H1 (cell line): Measurements from ENCODE around the gene XIAP. TPM values are rescaled to one million over a fixed set of nuclear protein-coding genes. Genes with fewer than 3 reads are reported as not detected.

Experiments used
- CTCF ChIA-PET: fragments of 300-600 bp; sonication (Branson Sonifier 250); formaldehyde crosslinking; loops from one replicate; lab custom pipeline; 2021; ENCODE audit not compliant: partially characterized antibody; lab: Charles Lee
- POLR2A ChIA-PET: fragments of 300-600 bp; sonication (Branson Sonifier 250); formaldehyde crosslinking; loops from one replicate; lab custom pipeline; 2021; ENCODE audit warnings: inconsistent platforms; ENCODE audit not compliant: partially characterized antibody; lab: Charles Lee
- DNase-seq, 2 experiments: peaks; one replicate each; pipeline versions ENCODE4 v3.0.0 to v3.0.0-alpha.2; 2010 to 2022; ENCODE audit warnings: low spot score in 2 of 2, low read depth in 1 of 2, mixed read lengths in 1 of 2
- FAIRE-seq: peaks from 2 replicates; lab custom pipeline; 2011; peaks lifted over from hg19 to GRCh38; lab: Jason Lieb, UNC
- H2AFZ ChIP-seq: 2 replicates; pipeline ENCODE4 v1.8.1; 2012; ENCODE audit warnings: low read length, inconsistent platforms
- H2AK5ac ChIP-seq: 2 replicates; pipeline ENCODE4 v1.6.1; 2013; ENCODE audit warnings: low read depth, low read length
- H2BK120ac ChIP-seq: replicated peaks from 2 replicates; pipeline ENCODE3; 2013; ENCODE audit warnings: low read depth, low read length, inconsistent platforms
- H2BK12ac ChIP-seq: 2 replicates; pipeline ENCODE4 v1.6.1; 2013; ENCODE audit warnings: low read depth, low read length
- H2BK15ac ChIP-seq: 2 replicates; pipeline ENCODE4 v1.6.1; 2013; ENCODE audit warnings: low read length
- H2BK20ac ChIP-seq: 2 replicates; pipeline ENCODE4 v1.6.1; 2013; ENCODE audit warnings: low read length
- H2BK5ac ChIP-seq: 2 replicates; pipeline ENCODE4 v1.6.1; 2013; ENCODE audit warnings: low read depth, low read length
- H3K14ac ChIP-seq: 2 replicates; pipeline ENCODE4 v1.6.1; 2013; ENCODE audit warnings: inconsistent platforms; ENCODE audit not compliant: insufficient read length
- H3K18ac ChIP-seq: 2 replicates; pipeline ENCODE4 v1.6.1; 2013; ENCODE audit warnings: low read length; ENCODE audit errors: extremely low read depth
- H3K23ac ChIP-seq: 2 replicates; pipeline ENCODE4 v1.6.1; 2013; ENCODE audit warnings: inconsistent platforms; ENCODE audit not compliant: insufficient read length
- H3K23me2 ChIP-seq: 2 replicates; pipeline ENCODE4 v1.6.1; 2013; ENCODE audit warnings: low read depth, low read length
- H3K27ac ChIP-seq: 2 replicates; pipeline ENCODE4 v1.6.1; 2011; ENCODE audit warnings: low read depth, low read length, inconsistent platforms
- H3K27me3 ChIP-seq, 4 experiments: replicated peaks in 1 of 4; 1 replicate in 1 of 4; 2 replicates in 3 of 4; pipeline versions ENCODE4 v1.6.1 to v1.8.1; 2011 to 2013; ENCODE audit warnings: low read length in 3 of 4, mild to moderate bottlenecking in 3 of 4, inconsistent platforms in 2 of 4, mixed read lengths in 2 of 4, moderate library complexity in 1 of 4; ENCODE audit not compliant: control insufficient read depth in 3 of 4, insufficient read depth in 3 of 4; ENCODE audit errors: extremely low read depth in 1 of 4
- H3K36me3 ChIP-seq, 4 experiments: 2 replicates each; pipeline versions ENCODE4 v1.6.1 to v1.8.1; 2011 to 2013; ENCODE audit warnings: mild to moderate bottlenecking in 4 of 4, low read length in 3 of 4, moderate library complexity in 2 of 4, control low read depth in 1 of 4, inconsistent platforms in 1 of 4; ENCODE audit not compliant: insufficient read depth in 4 of 4, control insufficient read depth in 2 of 4
- H3K4ac ChIP-seq: replicated peaks from 2 replicates; pipeline ENCODE3; 2013; ENCODE audit warnings: low read length, low read depth, mixed read lengths, inconsistent platforms; ENCODE audit not compliant: insufficient read length
- H3K4me1 ChIP-seq, 4 experiments: replicated peaks in 1 of 4; 1 replicate in 1 of 4; 2 replicates in 3 of 4; pipeline versions ENCODE4 v1.6.1 to v1.8.1; 2011 to 2013; ENCODE audit warnings: low read length in 3 of 4, inconsistent platforms in 2 of 4, mixed read lengths in 1 of 4; ENCODE audit not compliant: insufficient read depth in 4 of 4, control insufficient read depth in 3 of 4
- H3K4me2 ChIP-seq, 2 experiments: 2 replicates each; pipeline versions ENCODE4 v1.6.1 to v1.8.1; 2011 to 2013; ENCODE audit warnings: low read depth in 2 of 2, low read length in 2 of 2, control low read depth in 1 of 2, inconsistent platforms in 1 of 2, mild to moderate bottlenecking in 1 of 2; ENCODE audit not compliant: insufficient read depth in 1 of 2
- H3K4me3 ChIP-seq, 4 experiments: fragments of 200-600, 300-600 bp in 1 of 4; sonication (generic), shearing (Covaris generic), sonication (Bioruptor Twin) in 1 of 4; 2 replicates each; pipeline versions ENCODE4 v1.5.1 to v1.8.1; 2011 to 2016; ENCODE audit warnings: low read length in 4 of 4, low read depth in 3 of 4, control low read depth in 2 of 4, inconsistent platforms in 2 of 4, mild to moderate bottlenecking in 2 of 4, mixed read lengths in 1 of 4, moderate library complexity in 1 of 4; ENCODE audit not compliant: insufficient read depth in 2 of 4; ENCODE audit errors: extremely low read depth in 1 of 4
- H3K56ac ChIP-seq: replicated peaks from 2 replicates; pipeline ENCODE3; 2013; ENCODE audit warnings: low read depth, mild to moderate bottlenecking, mixed read lengths, low read length, inconsistent platforms; ENCODE audit not compliant: insufficient read length
- H3K79me1 ChIP-seq: 2 replicates; pipeline ENCODE4 v1.6.1; 2013; ENCODE audit warnings: low read depth, low read length, control low read depth
- H3K79me2 ChIP-seq, 2 experiments: 2 replicates each; pipeline versions ENCODE4 v1.6.1 to v1.8.1; 2012 to 2013; ENCODE audit warnings: low read length in 2 of 2, mild to moderate bottlenecking in 2 of 2, inconsistent platforms in 1 of 2; ENCODE audit not compliant: insufficient read depth in 2 of 2, control insufficient read depth in 1 of 2
- H3K9ac ChIP-seq, 4 experiments: replicated peaks in 1 of 4; 1 replicate in 1 of 4; 2 replicates in 3 of 4; pipeline versions ENCODE4 v1.6.1 to v1.8.1; 2011 to 2013; ENCODE audit warnings: low read depth in 3 of 4, low read length in 3 of 4, control low read depth in 2 of 4, mild to moderate bottlenecking in 2 of 4, moderate library complexity in 2 of 4, inconsistent platforms in 1 of 4; ENCODE audit errors: extremely low read depth in 1 of 4
- H3K9me3 ChIP-seq, 2 experiments: 2 replicates each; pipeline versions ENCODE4 v1.6.1 to v1.8.1; 2012 to 2013; ENCODE audit warnings: mild to moderate bottlenecking in 2 of 2, moderate library complexity in 2 of 2, control low read depth in 1 of 2, inconsistent platforms in 1 of 2, low read depth in 1 of 2, low read length in 1 of 2, mixed read lengths in 1 of 2; ENCODE audit not compliant: insufficient read depth in 2 of 2
- H4K20me1 ChIP-seq, 2 experiments: replicated peaks in 1 of 2; 2 replicates each; pipeline versions ENCODE3 to v1.8.1; 2011 to 2013; ENCODE audit warnings: inconsistent platforms in 2 of 2, low read length in 2 of 2, mild to moderate bottlenecking in 1 of 2; ENCODE audit not compliant: insufficient read depth in 2 of 2, control insufficient read depth in 1 of 2
- H4K5ac ChIP-seq: 2 replicates; pipeline ENCODE4 v1.6.1; 2013; ENCODE audit warnings: low read length, low read depth, mixed read lengths, inconsistent platforms; ENCODE audit not compliant: insufficient read length
- H4K8ac ChIP-seq: 2 replicates; pipeline ENCODE4 v1.8.0; 2013; ENCODE audit warnings: mild to moderate bottlenecking, moderate library complexity, low read length, inconsistent platforms; ENCODE audit not compliant: insufficient read depth; ENCODE audit errors: extremely low read depth
- H4K91ac ChIP-seq: replicated peaks from 2 replicates; pipeline ENCODE3; 2013; ENCODE audit warnings: low read length, mixed read lengths, inconsistent platforms; ENCODE audit not compliant: insufficient read length
- CBX5 ChIP-seq: fragments of 300-800, 300-1000 bp; sonication (generic); IDR thresholded peaks from 2 replicates; pipeline ENCODE4 v1.7.1; 2016; ENCODE audit warnings: antibody characterized with exemption, low read length, low read depth
- RAD21 ChIP-seq, 2 experiments: IDR thresholded peaks in 1 of 2; conservative IDR thresholded peaks in 1 of 2; 2 replicates each; pipeline ENCODE4 v1.6.1; 2011; ENCODE audit warnings: low read depth in 2 of 2, low read length in 2 of 2, improper control_type of control experiment in 1 of 2, inconsistent platforms in 1 of 2, mild to moderate bottlenecking in 1 of 2, moderate library complexity in 1 of 2
- polyA plus RNA-seq, 7 experiments: library from polyadenylated mRNA; depleted of rRNA in 3 of 7; stranded (reverse) in 5 of 7; unstranded in 2 of 7; fragments of >200 nt in 5 of 7; fragments of 200-250 nt in 2 of 7; gene quantifications; 1 replicate in 5 of 7; 2 replicates in 1 of 7; 4 replicates in 1 of 7; pipeline versions ENCODE4 v1.2.1 to v1.2.3, GENCODE V29; 2011 to 2013; ENCODE audit warnings: missing spikeins in 2 of 7, mixed read lengths in 2 of 7
- total RNA-seq: library from RNA; stranded (reverse); fragmentation: NEBNext Ultra II Directional; extraction: Animal tissue kit (Norgen Biotek cat#: 25700); gene quantifications from 2 replicates; pipeline ENCODE4 v1.2.1, GENCODE V29; 2021
- TF ChIP-seq, protein P1 (sequence below), 3 experiments: IDR thresholded peaks; 1 replicate in 2 of 3; 2 replicates in 1 of 3; pipeline versions ENCODE4 v1.5.1 to v1.6.1; 2011; ENCODE audit warnings: low read length in 3 of 3, mild to moderate bottlenecking in 3 of 3, inconsistent platforms in 2 of 3, low read depth in 1 of 3, moderate library complexity in 1 of 3; ENCODE audit not compliant: insufficient read depth in 1 of 3; ENCODE audit errors: control extremely low read depth in 1 of 3

The XIAP gene
- total and polyA plus RNA-seq, 2 of the 8 experiments (the other 6 are each of a cell fraction or from before 2014, with no cell fraction given) = 5.9 to 44.7 TPM

DNA sequence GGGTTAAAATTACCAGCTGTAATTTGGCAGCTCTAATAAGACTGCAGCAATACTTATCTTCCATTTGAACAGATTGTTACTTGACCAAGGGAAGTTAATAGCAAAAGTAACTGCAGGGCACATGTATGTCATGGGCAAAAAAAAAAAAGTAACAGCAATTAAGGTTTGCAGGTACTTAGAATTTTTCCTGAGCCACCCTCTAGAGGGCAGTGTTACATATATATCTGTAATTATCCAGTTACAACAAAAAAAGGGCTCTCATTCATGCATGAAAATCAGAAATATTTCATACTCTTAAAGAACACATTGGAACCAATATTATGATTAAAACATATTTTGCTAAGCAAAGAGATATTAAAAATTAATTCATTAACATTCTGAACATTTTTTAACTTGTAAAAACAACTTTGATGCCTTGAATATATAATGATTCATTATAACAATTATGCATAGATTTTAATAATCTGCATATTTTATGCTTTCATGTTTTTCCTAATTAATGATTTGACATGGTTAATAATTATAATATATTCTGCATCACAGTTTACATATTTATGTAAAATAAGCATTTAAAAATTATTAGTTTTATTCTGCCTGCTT lies 25.1 kb downstream of the XIAP start:
- no peak for DNase-seq

More for the DNA sequence above, 25.1 kb downstream of the XIAP start:
- H3K27me3 ChIP-seq = no peaks in the 10 kb centered on the region
- FAIRE-seq = no peak
- H4K8ac ChIP-seq = no peak overlapping the region
- H3K4me1 ChIP-seq = no peaks in the 10 kb centered on the region
- H4K5ac ChIP-seq = no peak overlapping the region
- ChIA-PET POLR2A (no interaction called here), CTCF (interaction anchor here (1.1 to 1.9 kb wide), 6 partner anchors 9 to 117 kb away, joined by 3 to 13 read pairs (median 4); no protein-coding TSS in a partner anchor)
- H4K91ac ChIP-seq = no peak overlapping the region
- H2BK15ac ChIP-seq = no peak overlapping the region
- H3K4me2 ChIP-seq = no peak overlapping the region
- no peaks in the 10 kb centered on the region for H4K20me1 ChIP-seq
- H3K23ac ChIP-seq = no peak overlapping the region
- H3K14ac ChIP-seq = no peak overlapping the region
- H2BK12ac ChIP-seq = no peak overlapping the region
- H3K79me1 ChIP-seq = no peaks in the 10 kb centered on the region
- no peak overlapping the region for H2AK5ac ChIP-seq
- H2AFZ ChIP-seq = no peak overlapping the region
- TF ChIP-seq, protein P1, sequence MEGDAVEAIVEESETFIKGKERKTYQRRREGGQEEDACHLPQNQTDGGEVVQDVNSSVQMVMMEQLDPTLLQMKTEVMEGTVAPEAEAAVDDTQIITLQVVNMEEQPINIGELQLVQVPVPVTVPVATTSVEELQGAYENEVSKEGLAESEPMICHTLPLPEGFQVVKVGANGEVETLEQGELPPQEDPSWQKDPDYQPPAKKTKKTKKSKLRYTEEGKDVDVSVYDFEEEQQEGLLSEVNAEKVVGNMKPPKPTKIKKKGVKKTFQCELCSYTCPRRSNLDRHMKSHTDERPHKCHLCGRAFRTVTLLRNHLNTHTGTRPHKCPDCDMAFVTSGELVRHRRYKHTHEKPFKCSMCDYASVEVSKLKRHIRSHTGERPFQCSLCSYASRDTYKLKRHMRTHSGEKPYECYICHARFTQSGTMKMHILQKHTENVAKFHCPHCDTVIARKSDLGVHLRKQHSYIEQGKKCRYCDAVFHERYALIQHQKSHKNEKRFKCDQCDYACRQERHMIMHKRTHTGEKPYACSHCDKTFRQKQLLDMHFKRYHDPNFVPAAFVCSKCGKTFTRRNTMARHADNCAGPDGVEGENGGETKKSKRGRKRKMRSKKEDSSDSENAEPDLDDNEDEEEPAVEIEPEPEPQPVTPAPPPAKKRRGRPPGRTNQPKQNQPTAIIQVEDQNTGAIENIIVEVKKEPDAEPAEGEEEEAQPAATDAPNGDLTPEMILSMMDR (IDR thresholded peaks at IDR 0.05; ENCODE audit: control extremely low read depth in 1 of 3, insufficient read depth in 1 of 3, low read depth in 1 of 3, low read length in 3 of 3) = peak in 2 of 3 experiments; percentile 15 to 30; a peak in 2 of 4 replicates
- TF ChIP-seq CBX5 (no peak), RAD21 (IDR thresholded peaks at IDR 0.05 in 1 of 2, conservative IDR thresholded peaks at IDR 0.05 in 1 of 2; ENCODE audit: low read depth in 2 of 2, low read length in 2 of 2) (peak; percentile 18 to 24; a peak in 2 of 4 replicates)
- no peak overlapping the region for H3K4ac ChIP-seq
- no peak overlapping the region for H3K18ac ChIP-seq
- no peaks in the 10 kb centered on the region for H3K79me2 ChIP-seq
- no peak overlapping the region for H3K27ac ChIP-seq
- H3K36me3 ChIP-seq = peaks cover 0 to 10% (median 5%) of the 10 kb centered on the region in 4 experiments; a peak in 3 of 8 replicates
- no peaks in the 10 kb centered on the region for H3K9me3 ChIP-seq
- no peak overlapping the region for H3K9ac ChIP-seq
- H2BK20ac ChIP-seq = no peak overlapping the region
- H3K56ac ChIP-seq = no peak overlapping the region
- no peaks in the 10 kb centered on the region for H3K23me2 ChIP-seq
- H2BK120ac ChIP-seq = no peak overlapping the region
- no peak overlapping the region for H3K4me3 ChIP-seq
- no peak overlapping the region for H2BK5ac ChIP-seq
